Ascending aorta (tissue), 2 donors: Measurements from ENCODE around the gene MXD3. TPM values are rescaled to one million over a fixed set of nuclear protein-coding genes. Genes with fewer than 3 reads are reported as not detected.

ENCODE experiments used
- DNase-seq, 2 donors: peaks; one replicate each; pipeline ENCODE4 v3.0.0-alpha.2; 2019; ENCODE audit warnings: low spot score in 2 of 2
- H3K27ac ChIP-seq, 2 donors: fragments of 200-600 bp; sonication (generic); one replicate each; pipeline ENCODE4 v1.5.1; 2016 to 2017; ENCODE audit warnings: mild to moderate bottlenecking in 1 of 2
- H3K27me3 ChIP-seq: fragments of 200-600 bp; sonication (generic); one replicate; pipeline ENCODE4 v1.5.1; 2017
- H3K36me3 ChIP-seq, 2 donors: fragments of 200-600 bp; sonication (generic); one replicate each; pipeline ENCODE4 v1.5.1; 2016
- H3K4me1 ChIP-seq, 2 donors: fragments of 200-600 bp; sonication (generic); one replicate each; pipeline ENCODE4 v1.5.1; 2016 to 2017; ENCODE audit warnings: mild to moderate bottlenecking in 1 of 2
- H3K4me3 ChIP-seq, 2 donors: fragments of 200-600 bp; sonication (generic); one replicate each; pipeline ENCODE4 v1.5.1; 2016 to 2017; ENCODE audit warnings: mild to moderate bottlenecking in 1 of 2
- H3K9me3 ChIP-seq, 2 donors: fragments of 200-600 bp; sonication (generic); one replicate each; pipeline ENCODE4 v1.5.1; 2016
- CTCF ChIP-seq, 3 experiments: fragments of 200-600 bp in 2 of 3; fragments of 450-650 bp in 1 of 3; sonication (generic) in 2 of 3; IDR thresholded peaks; one replicate each; pipeline ENCODE4 v1.5.1; 2016 to 2019; ENCODE audit warnings: antibody characterized with exemption in 3 of 3, mild to moderate bottlenecking in 1 of 3, moderate library complexity in 1 of 3
- intact Hi-C: fragments of 100-400 bp; cut with DNase I; formaldehyde crosslinking; loops from one replicate; pipeline ENCODE4 v1.15.1; 2023
- total RNA-seq: library from RNA; depleted of rRNA; stranded (reverse); fragments of >200 nt; gene quantifications from one replicate; pipeline ENCODE4 v1.1.0, GENCODE V29; 2016

Gene MXD3
- total RNA-seq, 1 donor from 2014 or later: 13.5 TPM

- DNase-seq: no peak
- Histone ChIP-seq H3K27ac (no peak overlapping the region), H3K9me3 (no peaks in the 10 kb centered on the region), H3K36me3 (no peaks in the 10 kb centered on the region), H3K4me1 (peaks cover 7 to 13% of the 10 kb centered on the region in 2 donors), H3K27me3 (no peaks in the 10 kb centered on the region), H3K4me3 (no peak overlapping the region)
- intact Hi-C loops: no loop called here
- no peak for TF ChIP-seq CTCF (IDR thresholded peaks at IDR 0.05)
Measured at GRCh38 chr5:177354711-177355110, 43.0 kb upstream of the MXD3 start.

GRCh38 chr5:177354256-177354655 lies 42.6 kb upstream of the MXD3 start:
- Histone ChIP-seq H3K27me3 (no peaks in the 10 kb centered on the region), H3K4me3 (no peak overlapping the region), H3K36me3 (peaks cover 2 to 3% of the 10 kb centered on the region in 2 donors), H3K4me1 (peaks cover 7 to 18% of the 10 kb centered on the region in 2 donors), H3K9me3 (no peaks in the 10 kb centered on the region), H3K27ac (no peak overlapping the region)
- no peak for DNase-seq
- TF ChIP-seq CTCF (IDR thresholded peaks at IDR 0.05): no peak
- intact Hi-C loops: no loop called here

GRCh38 chr5:177353093-177353492 lies 41.4 kb upstream of the MXD3 start:
- no peaks in the 10 kb centered on the region for H3K9me3 ChIP-seq
- no peak for TF ChIP-seq CTCF (IDR thresholded peaks at IDR 0.05)
- intact Hi-C loops: no loop called here
- peaks cover 7 to 18% of the 10 kb centered on the region in 2 donors for H3K4me1 ChIP-seq
- H3K4me3 ChIP-seq: no peak overlapping the region
- no peak for DNase-seq
- H3K36me3 ChIP-seq: peaks cover 3% of the 10 kb centered on the region in 2 donors
- no peaks in the 10 kb centered on the region for H3K27me3 ChIP-seq
- no peak overlapping the region for H3K27ac ChIP-seq

- H3K36me3 ChIP-seq: peaks cover 3 to 14% of the 10 kb centered on the region in 2 donors
- H3K9me3 ChIP-seq: no peaks in the 10 kb centered on the region
- H3K4me3 ChIP-seq: peak within 1 kb of the TSS; percentile 68 to 71
- DNase-seq: peak; percentile 76 to 96
- intact Hi-C loops: loop anchor here (1.0 to 2.0 kb wide), 3 partner anchors 15 to 75 kb away; partner anchors contain the start of gene GRK6
- peak within 1 kb of the TSS; percentile 81 to 94 for H3K27ac ChIP-seq
- H3K27me3 ChIP-seq: no peaks in the 10 kb centered on the region
- peaks cover 7 to 24% of the 10 kb centered on the region in 2 donors for H3K4me1 ChIP-seq
- no peak for TF ChIP-seq CTCF (IDR thresholded peaks at IDR 0.05)
Measured at GRCh38 chr5:177351392-177352329, 40.0 kb upstream of the MXD3 start, which contains the start of gene LMAN2. Gene LMAN2 (minus strand): TSS chr5:177351668. CDS start chr5:177351647, 21 bp downstream.

GRCh38 chr5:177350776-177351391 lies 39.2 kb upstream of the MXD3 start:
- Histone ChIP-seq H3K4me1 (peaks cover 7 to 24% of the 10 kb centered on the region in 2 donors), H3K27me3 (no peaks in the 10 kb centered on the region), H3K27ac (peak overlapping the region; percentile 81 to 94), H3K36me3 (peaks cover 3 to 14% of the 10 kb centered on the region in 2 donors), H3K9me3 (no peaks in the 10 kb centered on the region), H3K4me3 (peak overlapping the region; percentile 68 to 71)
- DNase-seq: no peak
- TF ChIP-seq CTCF (IDR thresholded peaks at IDR 0.05): no peak
- intact Hi-C loops: loop anchor here (1.0 to 2.0 kb wide), 3 partner anchors 15 to 75 kb away; partner anchors contain the start of gene GRK6
